ENCODE data around the gene NPAS2. TPM values are rescaled to one million over a fixed set of nuclear protein-coding genes. Genes with fewer than 3 reads are reported as not detected.

The NPAS2 gene
- polyA plus RNA-seq, 1 of the 3 experiments (the other 2 are of a cell fraction), result 58.5 TPM

DNA sequence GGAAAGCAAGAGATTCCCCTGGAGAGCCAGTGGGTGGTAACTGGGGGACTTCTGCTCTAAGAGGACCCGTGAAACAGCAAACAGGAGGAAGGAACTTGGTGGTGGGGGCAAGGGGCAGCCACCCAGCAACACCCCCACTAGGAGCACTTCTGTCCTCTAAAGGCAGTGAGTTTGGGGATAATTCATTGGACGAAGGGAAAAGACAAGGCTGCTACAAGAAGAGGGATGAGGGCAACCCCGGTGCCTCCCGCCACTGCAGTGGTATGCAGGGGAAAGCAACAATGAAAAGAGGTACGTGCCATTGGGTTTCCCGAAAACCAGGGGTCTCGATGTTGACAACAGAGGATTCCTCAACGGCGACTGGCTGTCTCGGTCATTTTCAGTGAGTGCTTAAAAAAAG lies 191.2 kb downstream of the NPAS2 start:
- peaks cover 57% of the 10 kb centered on the region for H3F3A ChIP-seq (replicated peaks; ENCODE audit: insufficient read depth)
- no peak overlapping the region for H3K4me3 ChIP-seq (ENCODE audit: low read depth in 2 of 2, low read length in 1 of 2)
- ChIA-PET CTCF (interaction anchor here (0.8 to 10.3 kb wide), 3 partner anchors 26 to 178 kb away, joined by 3 to 57 read pairs (median 3); partner anchors contain the start of gene TBC1D8), POLR2A (no interaction called here)
- H3K9ac ChIP-seq, result no peak overlapping the region
- H3K9me3 ChIP-seq, result no peaks in the 10 kb centered on the region
- TF ChIP-seq USF2 (IDR thresholded peaks at IDR 0.05; ENCODE audit: borderline replicate concordance, low read depth, low read length) (no peak), USF1 (IDR thresholded peaks at IDR 0.05; ENCODE audit: borderline replicate concordance, low read depth) (no peak), GABPA (IDR thresholded peaks at IDR 0.05; ENCODE audit: low read depth) (no peak), FOXJ3 (CRISPR knock-in tag; IDR thresholded peaks at IDR 0.05) (no peak), MEF2A (IDR thresholded peaks at IDR 0.05; ENCODE audit: borderline replicate concordance, low read depth) (no peak), RXRA (IDR thresholded peaks at IDR 0.05; ENCODE audit: borderline replicate concordance, low read depth) (no peak), SIN3A (IDR thresholded peaks at IDR 0.05; ENCODE audit: borderline replicate concordance, low read depth, low read length) (no peak), EP300 (IDR thresholded peaks at IDR 0.05; ENCODE audit: borderline replicate concordance in 1 of 2, low read depth in 1 of 2, low read length in 1 of 2) (no peak), TCF12 (IDR thresholded peaks at IDR 0.05) (no peak)
- TF ChIP-seq, protein P1, sequence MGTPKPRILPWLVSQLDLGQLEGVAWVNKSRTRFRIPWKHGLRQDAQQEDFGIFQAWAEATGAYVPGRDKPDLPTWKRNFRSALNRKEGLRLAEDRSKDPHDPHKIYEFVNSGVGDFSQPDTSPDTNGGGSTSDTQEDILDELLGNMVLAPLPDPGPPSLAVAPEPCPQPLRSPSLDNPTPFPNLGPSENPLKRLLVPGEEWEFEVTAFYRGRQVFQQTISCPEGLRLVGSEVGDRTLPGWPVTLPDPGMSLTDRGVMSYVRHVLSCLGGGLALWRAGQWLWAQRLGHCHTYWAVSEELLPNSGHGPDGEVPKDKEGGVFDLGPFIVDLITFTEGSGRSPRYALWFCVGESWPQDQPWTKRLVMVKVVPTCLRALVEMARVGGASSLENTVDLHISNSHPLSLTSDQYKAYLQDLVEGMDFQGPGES (IDR thresholded peaks at IDR 0.05; ENCODE audit: low read depth, low read length), result no peak
- TF ChIP-seq, protein P2, sequence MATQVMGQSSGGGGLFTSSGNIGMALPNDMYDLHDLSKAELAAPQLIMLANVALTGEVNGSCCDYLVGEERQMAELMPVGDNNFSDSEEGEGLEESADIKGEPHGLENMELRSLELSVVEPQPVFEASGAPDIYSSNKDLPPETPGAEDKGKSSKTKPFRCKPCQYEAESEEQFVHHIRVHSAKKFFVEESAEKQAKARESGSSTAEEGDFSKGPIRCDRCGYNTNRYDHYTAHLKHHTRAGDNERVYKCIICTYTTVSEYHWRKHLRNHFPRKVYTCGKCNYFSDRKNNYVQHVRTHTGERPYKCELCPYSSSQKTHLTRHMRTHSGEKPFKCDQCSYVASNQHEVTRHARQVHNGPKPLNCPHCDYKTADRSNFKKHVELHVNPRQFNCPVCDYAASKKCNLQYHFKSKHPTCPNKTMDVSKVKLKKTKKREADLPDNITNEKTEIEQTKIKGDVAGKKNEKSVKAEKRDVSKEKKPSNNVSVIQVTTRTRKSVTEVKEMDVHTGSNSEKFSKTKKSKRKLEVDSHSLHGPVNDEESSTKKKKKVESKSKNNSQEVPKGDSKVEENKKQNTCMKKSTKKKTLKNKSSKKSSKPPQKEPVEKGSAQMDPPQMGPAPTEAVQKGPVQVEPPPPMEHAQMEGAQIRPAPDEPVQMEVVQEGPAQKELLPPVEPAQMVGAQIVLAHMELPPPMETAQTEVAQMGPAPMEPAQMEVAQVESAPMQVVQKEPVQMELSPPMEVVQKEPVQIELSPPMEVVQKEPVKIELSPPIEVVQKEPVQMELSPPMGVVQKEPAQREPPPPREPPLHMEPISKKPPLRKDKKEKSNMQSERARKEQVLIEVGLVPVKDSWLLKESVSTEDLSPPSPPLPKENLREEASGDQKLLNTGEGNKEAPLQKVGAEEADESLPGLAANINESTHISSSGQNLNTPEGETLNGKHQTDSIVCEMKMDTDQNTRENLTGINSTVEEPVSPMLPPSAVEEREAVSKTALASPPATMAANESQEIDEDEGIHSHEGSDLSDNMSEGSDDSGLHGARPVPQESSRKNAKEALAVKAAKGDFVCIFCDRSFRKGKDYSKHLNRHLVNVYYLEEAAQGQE (IDR thresholded peaks at IDR 0.05; ENCODE audit: low read depth, low read length), result no peak
- no peak for DNase-seq
- no peak overlapping the region for H3K4me2 ChIP-seq
- peaks cover 18% of the 10 kb centered on the region for H4K20me1 ChIP-seq (ENCODE audit: insufficient read depth)
- H3K27me3 ChIP-seq (ENCODE audit: insufficient read depth), result no peaks in the 10 kb centered on the region
- H3K4me1 ChIP-seq (ENCODE audit: control insufficient read depth in 1 of 2, insufficient read depth in 2 of 2, low read depth in 1 of 2, low read length in 1 of 2), result no peaks in the 10 kb centered on the region; a peak in 2 of 4 replicates
- peaks cover 54 to 62% of the 10 kb centered on the region in 2 experiments for H3K36me3 ChIP-seq (replicated peaks in 1 of 2; ENCODE audit: control insufficient read depth in 1 of 2, insufficient read depth in 2 of 2, low read length in 1 of 2)
- H3K9me2 ChIP-seq, result no peaks in the 10 kb centered on the region
- peak overlapping the region in 1 of 2 experiments; percentile 12; a peak in 1 of 4 replicates for H3K27ac ChIP-seq (ENCODE audit: low read depth in 2 of 2, low read length in 1 of 2)
- H2AFZ ChIP-seq (ENCODE audit: low read depth), result no peak overlapping the region
- WGBS (ENCODE audit: low lambda C conversion rate), result 94% methylated on average over 10 of the region's 10 CpGs
- H3K79me2 ChIP-seq (ENCODE audit: insufficient read depth), result no peaks in the 10 kb centered on the region

Data from SK-N-SH (cell line).